ENCODE results near the gene ZNF474. TPM values are rescaled to one million over a fixed set of nuclear protein-coding genes. Genes with fewer than 3 reads are reported as not detected.

Gene ZNF474
- total RNA-seq (under 1 TPM in 2 of 10 donors, not detected in 8; 0.19 to 0.20 TPM), polyA plus RNA-seq (under 1 TPM in 1 of 2 donors, not detected in 1; 0.03 TPM)
- long read RNA-seq, donor 1: 0 reads
- long read RNA-seq, donor 2: 0 reads
- long read RNA-seq, donor 3, partial matches to known transcripts: 0 of 1 reads
- long read RNA-seq, donor 3, other reads (novel, unspliced or antisense): 0 of 1 reads

- DNase-seq: peak in 1 of 2 donors; percentile 56
- intact Hi-C loops (cut with DNase I): no loop called here
- Histone ChIP-seq H3K36me3 (no peaks in the 10 kb centered on the region), H3K27ac (no peak within 1 kb of the TSS), H3K9me3 (no peaks in the 10 kb centered on the region), H3K27me3 (no peaks in the 10 kb centered on the region), H3K4me3 (no peak within 1 kb of the TSS), H3K4me1 (peaks cover 0 to 9% (median 4%) of the 10 kb centered on the region in 9 donors)
- 16 to 18% methylated on average over 4 of the region's 4 CpGs for WGBS, 2 donors
- TF ChIP-seq, protein P1, sequence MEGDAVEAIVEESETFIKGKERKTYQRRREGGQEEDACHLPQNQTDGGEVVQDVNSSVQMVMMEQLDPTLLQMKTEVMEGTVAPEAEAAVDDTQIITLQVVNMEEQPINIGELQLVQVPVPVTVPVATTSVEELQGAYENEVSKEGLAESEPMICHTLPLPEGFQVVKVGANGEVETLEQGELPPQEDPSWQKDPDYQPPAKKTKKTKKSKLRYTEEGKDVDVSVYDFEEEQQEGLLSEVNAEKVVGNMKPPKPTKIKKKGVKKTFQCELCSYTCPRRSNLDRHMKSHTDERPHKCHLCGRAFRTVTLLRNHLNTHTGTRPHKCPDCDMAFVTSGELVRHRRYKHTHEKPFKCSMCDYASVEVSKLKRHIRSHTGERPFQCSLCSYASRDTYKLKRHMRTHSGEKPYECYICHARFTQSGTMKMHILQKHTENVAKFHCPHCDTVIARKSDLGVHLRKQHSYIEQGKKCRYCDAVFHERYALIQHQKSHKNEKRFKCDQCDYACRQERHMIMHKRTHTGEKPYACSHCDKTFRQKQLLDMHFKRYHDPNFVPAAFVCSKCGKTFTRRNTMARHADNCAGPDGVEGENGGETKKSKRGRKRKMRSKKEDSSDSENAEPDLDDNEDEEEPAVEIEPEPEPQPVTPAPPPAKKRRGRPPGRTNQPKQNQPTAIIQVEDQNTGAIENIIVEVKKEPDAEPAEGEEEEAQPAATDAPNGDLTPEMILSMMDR (IDR thresholded peaks at IDR 0.05): no peak
- ATAC-seq: peak in 7 of 8 donors; percentile 29 to 85 (median 70)
Observed at GRCh38 chr5:122129306-122129705, at the start of gene ZNF474. Gene ZNF474, plus strand, starts transcription at chr5:122129546. Its CDS starts 22,445 bp downstream, at chr5:122151991.

GRCh38 chr5:122081541-122081940, 47.8 kb upstream of the ZNF474 start:
- Histone ChIP-seq H3K9me3 (no peaks in the 10 kb centered on the region), H3K36me3 (no peaks in the 10 kb centered on the region), H3K4me1 (peaks cover 0 to 25% (median 16%) of the 10 kb centered on the region in 9 donors), H3K27ac (no peak overlapping the region), H3K4me3 (no peak overlapping the region), H3K27me3 (peaks cover 0 to 33% (median 11%) of the 10 kb centered on the region in 7 donors)
- WGBS, 2 donors: 69 to 81% methylated on average over 2 of the region's 2 CpGs
- intact Hi-C loops (cut with DNase I): loop anchor here in 1 of 10 donors (10.0 kb wide), 1 partner anchor 117 kb away; the partner anchor contains the start of gene SRFBP1
- DNase-seq: no peak
- ATAC-seq: no peak
- TF ChIP-seq, protein P1 (IDR thresholded peaks at IDR 0.05): no peak

GRCh38 chr5:122083535-122083934, 45.8 kb upstream of the ZNF474 start:
- intact Hi-C loops (cut with DNase I): loop anchor here in 1 of 10 donors (10.0 kb wide), 1 partner anchor 119 kb away; the partner anchor contains the start of gene SRFBP1
- TF ChIP-seq, protein P1 (IDR thresholded peaks at IDR 0.05): no peak
- no peaks in the 10 kb centered on the region for H3K9me3 ChIP-seq
- peaks cover 0 to 13% (median 0%) of the 10 kb centered on the region in 7 donors for H3K27me3 ChIP-seq
- DNase-seq (no peak), ATAC-seq (no peak)
- peaks cover 0 to 8% (median 0%) of the 10 kb centered on the region in 9 donors for H3K4me1 ChIP-seq
- H3K36me3 ChIP-seq: no peaks in the 10 kb centered on the region
- 80 to 82% methylated on average over 1 of the region's 1 CpG for WGBS, 2 donors
- H3K27ac ChIP-seq: no peak overlapping the region
- H3K4me3 ChIP-seq: no peak overlapping the region

DNA sequence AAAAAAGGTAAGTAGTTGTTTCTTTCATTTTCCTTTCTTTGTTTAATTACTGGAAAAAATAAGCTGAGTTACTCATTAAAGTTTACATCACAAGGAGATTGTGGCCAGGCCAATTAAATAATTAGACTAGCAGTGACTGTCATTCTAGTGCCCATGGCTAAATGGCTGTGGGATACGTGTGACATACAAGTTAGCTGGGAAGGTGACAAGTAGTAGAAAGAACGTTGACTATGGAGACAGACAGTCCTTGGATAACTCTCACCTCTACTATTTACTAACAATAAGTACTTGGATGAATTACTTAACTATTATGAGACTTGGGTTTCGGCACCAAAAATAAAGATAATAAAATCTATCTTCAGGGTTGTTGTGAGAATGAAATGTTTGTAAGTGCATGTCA, 44.3 kb upstream of the ZNF474 start:
- H3K27ac ChIP-seq: no peak overlapping the region
- no peaks in the 10 kb centered on the region for H3K36me3 ChIP-seq
- ATAC-seq: no peak
- no peak for DNase-seq
- WGBS, 2 donors: 78 to 79% methylated on average over 3 of the region's 3 CpGs
- intact Hi-C loops (cut with DNase I): loop anchor here in 1 of 10 donors (10.0 kb wide), 1 partner anchor 120 kb away; the partner anchor contains the start of gene SRFBP1
- H3K9me3 ChIP-seq: no peaks in the 10 kb centered on the region
- H3K27me3 ChIP-seq: no peaks in the 10 kb centered on the region
- no peak overlapping the region for H3K4me3 ChIP-seq
- H3K4me1 ChIP-seq: peaks cover 0 to 6% (median 0%) of the 10 kb centered on the region in 9 donors
- TF ChIP-seq, protein P1 (IDR thresholded peaks at IDR 0.05): no peak
